Suprapubic skin (tissue), 4 donors: Measurements from ENCODE around the gene PKN1.

Experiments
- CTCF ChIP-seq, 2 donors: fragments of 200-600 bp in 1 of 2; fragments of 450-650 bp in 1 of 2; sonication (generic) in 1 of 2; IDR thresholded peaks; one replicate each; pipeline ENCODE4 v1.5.1; 2016 to 2019; ENCODE audit warnings: antibody characterized with exemption in 2 of 2, mild to moderate bottlenecking in 1 of 2, moderate library complexity in 1 of 2
- EP300 ChIP-seq: sonication (generic); formaldehyde crosslinking; IDR thresholded peaks from one replicate; pipeline ENCODE4 v1.6.1; 2017; ENCODE audit warnings: antibody characterized with exemption
- POLR2A ChIP-seq, 2 donors: fragments of 450-650 bp; IDR thresholded peaks; one replicate each; pipeline ENCODE4 v1.6.1; 2017; ENCODE audit warnings: antibody characterized with exemption in 2 of 2, mild to moderate bottlenecking in 2 of 2, moderate library complexity in 2 of 2
- POLR2AphosphoS5 ChIP-seq, 3 donors: sonication (generic); formaldehyde crosslinking; IDR thresholded peaks; one replicate each; pipeline ENCODE4 v1.6.1; 2017; ENCODE audit warnings: antibody characterized with exemption in 3 of 3

- TF ChIP-seq POLR2A (IDR thresholded peaks at IDR 0.05) (no peak), CTCF (IDR thresholded peaks at IDR 0.05) (no peak), EP300 (no peak), POLR2AphosphoS5 (IDR thresholded peaks at IDR 0.05) (no peak)
These were observed 47.6 kb downstream of the PKN1 start for GRCh38 chr19:14480700-14481079.
